Subcutaneous abdominal adipose tissue (tissue), 5 donors: Measurements from ENCODE around the gene KRT84.

Experiments used
- H3K27ac ChIP-seq: one replicate; pipeline ENCODE4 v1.7.0; 2013; ENCODE audit warnings: low read depth, mild to moderate bottlenecking, inconsistent platforms, low read length, moderate library complexity
- H3K27me3 ChIP-seq, 5 donors: one replicate each; pipeline ENCODE4 v1.7.0; 2013; ENCODE audit warnings: low read length in 5 of 5, inconsistent platforms in 1 of 5; ENCODE audit not compliant: control insufficient read depth in 5 of 5, insufficient read depth in 4 of 5
- H3K36me3 ChIP-seq, 5 donors: one replicate each; pipeline ENCODE4 v1.7.0; 2013; ENCODE audit warnings: low read length in 5 of 5; ENCODE audit not compliant: control insufficient read depth in 5 of 5, insufficient read depth in 5 of 5
- H3K4me1 ChIP-seq, 5 donors: one replicate each; pipeline ENCODE4 v1.7.0; 2013; ENCODE audit warnings: low read length in 5 of 5, mild to moderate bottlenecking in 3 of 5, moderate library complexity in 1 of 5; ENCODE audit not compliant: control insufficient read depth in 5 of 5, insufficient read depth in 5 of 5
- H3K4me3 ChIP-seq, 5 donors: one replicate each; pipeline ENCODE4 v1.7.0; 2013; ENCODE audit warnings: low read length in 5 of 5, low read depth in 1 of 5
- H3K9ac ChIP-seq, 5 donors: one replicate each; pipeline ENCODE4 v1.7.0; 2013; ENCODE audit warnings: low read length in 5 of 5, mild to moderate bottlenecking in 4 of 5, moderate library complexity in 3 of 5
- H3K9me3 ChIP-seq, 5 donors: one replicate each; pipeline ENCODE4 v1.7.0; 2013; ENCODE audit warnings: low read length in 5 of 5; ENCODE audit not compliant: control insufficient read depth in 5 of 5
- donor health status: healthy.
- donor health status: healthy.
- donor health status: healthy.
- donor health status: healthy.
- donor health status: healthy.

The KRT84 gene

GRCh38 chr12:52356031-52356761, 29.3 kb downstream of the KRT84 start:
- Histone ChIP-seq H3K4me1 (peaks cover 0 to 7% (median 5%) of the 10 kb centered on the region in 5 donors), H3K9me3 (no peaks in the 10 kb centered on the region), H3K27me3 (peaks cover 0 to 26% (median 7%) of the 10 kb centered on the region in 5 donors), H3K4me3 (no peak overlapping the region), H3K27ac (no peak overlapping the region), H3K9ac (no peak overlapping the region), H3K36me3 (no peaks in the 10 kb centered on the region)

- H3K4me3 ChIP-seq: no peak overlapping the region
- H3K9me3 ChIP-seq: no peaks in the 10 kb centered on the region
- H3K36me3 ChIP-seq: no peaks in the 10 kb centered on the region
- no peak overlapping the region for H3K27ac ChIP-seq
- H3K27me3 ChIP-seq: peaks cover 0 to 26% (median 4%) of the 10 kb centered on the region in 5 donors
- H3K4me1 ChIP-seq: peaks cover 0 to 11% (median 7%) of the 10 kb centered on the region in 5 donors
- H3K9ac ChIP-seq: no peak overlapping the region
Observed at GRCh38 chr12:52355176-52355575, 30.3 kb downstream of the KRT84 start.

DNA sequence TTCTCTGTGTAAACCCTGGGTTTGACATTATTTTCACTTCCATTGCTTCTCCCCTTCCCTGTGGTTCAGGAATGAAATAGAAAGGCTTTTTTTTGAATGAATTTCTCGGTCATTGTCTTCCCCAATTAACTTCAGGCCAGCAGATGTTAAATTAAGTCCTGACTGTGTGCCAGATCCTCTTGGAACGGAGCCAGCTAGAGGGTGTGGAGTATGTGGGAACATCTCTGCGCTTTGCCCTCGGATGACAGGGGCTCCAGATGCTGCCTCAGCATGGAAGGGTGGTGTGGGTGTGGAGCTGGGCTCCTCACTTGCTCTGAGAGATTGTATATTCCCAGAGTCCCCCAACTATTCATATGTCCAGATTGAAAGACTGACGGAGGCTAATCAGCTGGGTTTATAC, 31.3 kb downstream of the KRT84 start:
- Histone ChIP-seq H3K9ac (no peak overlapping the region), H3K27ac (no peak overlapping the region), H3K36me3 (no peaks in the 10 kb centered on the region), H3K27me3 (peaks cover 0 to 26% (median 4%) of the 10 kb centered on the region in 5 donors), H3K4me3 (no peak overlapping the region), H3K4me1 (peaks cover 0 to 11% (median 7%) of the 10 kb centered on the region in 5 donors), H3K9me3 (no peaks in the 10 kb centered on the region)

GRCh38 chr12:52353766-52354165, 31.7 kb downstream of the KRT84 start:
- Histone ChIP-seq H3K9ac (no peak overlapping the region), H3K27me3 (peaks cover 0 to 26% (median 4%) of the 10 kb centered on the region in 5 donors), H3K36me3 (no peaks in the 10 kb centered on the region), H3K27ac (no peak overlapping the region), H3K9me3 (no peaks in the 10 kb centered on the region), H3K4me1 (peaks cover 0 to 11% (median 7%) of the 10 kb centered on the region in 5 donors), H3K4me3 (no peak overlapping the region)

DNA sequence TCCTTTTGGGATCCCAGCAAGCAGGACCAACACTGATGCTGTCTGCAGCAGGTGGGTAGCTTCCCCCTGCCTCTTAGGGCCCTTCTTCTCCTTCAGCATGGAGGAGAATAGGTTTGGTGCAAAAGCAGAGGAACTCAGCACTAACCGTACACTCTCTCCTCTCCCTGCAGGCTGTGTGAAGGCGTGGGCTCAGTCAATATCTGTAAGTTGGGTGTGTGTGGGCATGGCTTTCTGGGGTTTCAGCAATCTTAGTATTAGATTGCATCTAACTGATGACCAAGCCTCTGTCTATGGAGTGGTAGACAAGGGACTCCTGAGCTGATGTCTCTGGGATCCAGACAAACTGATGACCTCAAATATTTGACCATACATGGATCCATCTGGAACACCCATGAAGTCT, 32.5 kb downstream of the KRT84 start:
- H3K4me3 ChIP-seq: no peak overlapping the region
- H3K4me1 ChIP-seq: peaks cover 0 to 11% (median 7%) of the 10 kb centered on the region in 5 donors
- no peak overlapping the region for H3K9ac ChIP-seq
- H3K9me3 ChIP-seq: no peaks in the 10 kb centered on the region
- H3K27ac ChIP-seq: no peak overlapping the region
- H3K36me3 ChIP-seq: no peaks in the 10 kb centered on the region
- peaks cover 0 to 20% (median 4%) of the 10 kb centered on the region in 5 donors for H3K27me3 ChIP-seq

DNA sequence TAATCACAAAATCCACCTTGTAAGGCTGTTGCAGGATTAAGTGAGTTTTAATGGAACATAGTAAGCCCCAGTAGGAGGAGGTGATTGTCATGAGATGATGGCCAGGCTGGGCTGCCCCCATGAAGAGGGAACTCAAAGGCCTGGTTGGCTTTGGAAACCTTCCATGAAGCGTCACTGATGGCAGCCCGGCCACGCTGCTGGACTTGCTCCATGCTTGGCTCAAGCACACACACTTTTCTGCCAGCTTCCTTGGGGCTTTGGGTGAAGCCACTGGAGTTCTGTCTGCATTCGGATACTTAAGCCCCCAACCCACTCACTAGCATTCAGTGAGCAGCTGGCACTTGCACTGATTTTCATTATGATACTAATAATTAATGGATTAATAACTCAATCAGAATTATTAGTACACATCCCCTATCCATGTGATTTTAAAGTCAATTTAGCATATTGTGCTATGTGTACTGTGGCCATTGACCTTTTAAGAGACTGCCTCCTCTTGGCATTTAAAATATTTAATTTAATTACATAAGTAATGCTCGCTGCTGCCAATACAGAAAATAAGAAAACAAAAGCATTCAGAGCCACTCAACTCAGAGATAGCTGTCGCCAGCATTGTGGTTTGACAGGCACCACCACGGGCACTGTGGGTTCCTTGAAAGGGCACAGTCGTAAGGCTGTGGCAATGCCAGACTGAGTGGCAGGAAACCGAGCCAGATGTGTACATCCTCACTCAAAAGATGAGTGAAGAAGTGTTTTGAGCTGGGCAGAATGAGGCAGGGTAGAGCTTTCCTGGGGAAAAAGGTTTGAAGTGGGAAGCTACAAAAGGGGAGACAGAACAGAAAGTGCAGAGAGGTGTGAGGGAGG, 34.0 kb downstream of the KRT84 start:
- Histone ChIP-seq H3K27me3 (peaks cover 0 to 12% (median 4%) of the 10 kb centered on the region in 5 donors), H3K9ac (no peak overlapping the region), H3K9me3 (no peaks in the 10 kb centered on the region), H3K4me1 (peaks cover 0 to 15% (median 7%) of the 10 kb centered on the region in 5 donors), H3K36me3 (no peaks in the 10 kb centered on the region), H3K4me3 (no peak overlapping the region), H3K27ac (no peak overlapping the region)

DNA sequence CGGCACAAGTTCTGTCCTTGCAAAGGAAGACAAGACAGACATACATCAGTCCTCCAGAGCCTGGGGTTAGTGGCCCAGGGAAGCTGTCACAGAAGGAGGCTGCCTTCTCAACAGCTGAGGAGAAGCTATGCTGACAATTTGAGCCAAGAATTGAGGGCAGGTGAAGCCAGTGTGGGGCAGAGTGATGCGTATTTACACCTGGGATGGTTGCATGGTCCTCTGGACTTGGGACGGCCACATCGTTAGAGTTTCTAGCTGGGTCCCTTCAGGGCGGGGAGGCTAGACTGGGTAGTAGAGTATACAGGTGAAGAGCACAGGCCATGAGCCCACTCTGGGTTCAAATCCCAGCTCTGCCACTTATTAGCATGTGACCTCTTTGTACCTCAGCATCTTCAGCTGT, 34.7 kb downstream of the KRT84 start:
- H3K9me3 ChIP-seq: no peaks in the 10 kb centered on the region
- H3K27ac ChIP-seq: no peak overlapping the region
- peaks cover 0 to 12% (median 4%) of the 10 kb centered on the region in 5 donors for H3K27me3 ChIP-seq
- no peak overlapping the region for H3K4me3 ChIP-seq
- no peaks in the 10 kb centered on the region for H3K36me3 ChIP-seq
- no peak overlapping the region for H3K9ac ChIP-seq
- H3K4me1 ChIP-seq: peaks cover 0 to 17% (median 7%) of the 10 kb centered on the region in 5 donors

GRCh38 chr12:52350021-52350620, 35.3 kb downstream of the KRT84 start:
- H3K4me3 ChIP-seq: no peak overlapping the region
- H3K27ac ChIP-seq: no peak overlapping the region
- no peaks in the 10 kb centered on the region for H3K9me3 ChIP-seq
- H3K27me3 ChIP-seq: peaks cover 0 to 8% (median 0%) of the 10 kb centered on the region in 5 donors
- no peak overlapping the region for H3K9ac ChIP-seq
- H3K4me1 ChIP-seq: peaks cover 0 to 17% (median 7%) of the 10 kb centered on the region in 5 donors
- H3K36me3 ChIP-seq: no peaks in the 10 kb centered on the region

DNA sequence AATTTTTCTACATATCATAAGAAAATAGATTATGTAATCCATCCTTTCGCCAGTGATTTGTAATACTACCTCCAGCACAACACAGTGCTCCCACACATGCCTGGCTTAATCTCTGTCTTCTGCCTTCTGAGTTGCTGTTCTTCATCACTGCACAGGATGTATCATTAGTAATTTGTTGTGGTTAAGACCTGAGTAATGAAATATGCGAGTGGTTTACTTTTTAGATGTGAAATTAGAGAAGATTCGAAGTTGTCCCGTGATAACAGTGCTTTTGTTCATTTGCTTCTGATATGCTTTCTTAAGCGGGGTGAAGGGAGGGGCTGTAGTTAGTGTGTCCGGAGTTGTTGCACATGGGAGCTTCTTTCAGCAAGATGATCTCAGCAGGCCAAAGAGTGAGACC, 36.3 kb downstream of the KRT84 start:
- H3K36me3 ChIP-seq: no peaks in the 10 kb centered on the region
- peaks cover 0 to 3% (median 0%) of the 10 kb centered on the region in 5 donors for H3K27me3 ChIP-seq
- H3K4me1 ChIP-seq: peaks cover 0 to 17% (median 7%) of the 10 kb centered on the region in 5 donors
- H3K27ac ChIP-seq: no peak overlapping the region
- no peak overlapping the region for H3K9ac ChIP-seq
- peaks cover 0 to 3% (median 2%) of the 10 kb centered on the region in 5 donors for H3K9me3 ChIP-seq
- no peak overlapping the region for H3K4me3 ChIP-seq
